ENCODE data around the gene MTSS2. TPM values are rescaled to one million over a fixed set of nuclear protein-coding genes. Genes with fewer than 3 reads are reported as not detected.

Gene MTSS2
- total and polyA plus RNA-seq, 2 of the 4 experiments (the other 2 are of a cell fraction): 9.1 to 86.2 TPM

DNA sequence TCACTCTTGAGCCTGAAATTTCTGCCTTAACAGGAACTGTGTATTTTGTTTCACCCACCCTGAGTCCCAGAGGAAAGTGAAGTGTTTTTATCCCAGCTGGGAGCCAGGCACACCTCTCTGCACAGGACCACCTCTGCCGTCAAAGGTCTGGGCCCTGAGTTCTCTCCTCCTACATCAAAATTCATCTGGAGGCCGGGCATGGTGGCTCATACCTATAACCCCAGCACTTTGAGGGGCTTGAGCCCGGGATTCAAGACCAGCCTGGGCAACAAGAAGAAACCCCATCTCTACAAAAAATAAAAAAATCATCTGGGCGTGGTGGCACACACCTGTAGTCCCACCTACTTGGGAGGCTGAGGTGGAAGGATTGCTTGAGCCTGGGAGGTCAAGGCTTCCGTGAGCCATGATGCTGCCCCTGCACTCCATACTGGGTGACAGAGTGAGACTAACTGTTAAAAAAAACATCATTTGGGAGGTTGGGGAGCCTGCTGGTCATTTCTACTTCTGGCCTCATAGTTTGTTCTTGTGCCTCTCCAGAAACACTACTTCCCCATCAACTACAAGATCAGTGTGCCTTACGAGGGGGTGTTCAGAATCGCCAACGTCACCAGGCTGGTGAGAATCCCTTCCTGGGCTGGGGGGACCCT is 29.7 kb downstream of the MTSS2 start:
- no TSS peak for BruUV-seq (replicated peaks)
- Histone ChIP-seq H3K4me2 (ENCODE audit: low read depth, low read length) (no peak overlapping the region), H3K4me3 (ENCODE audit: insufficient read depth, low read depth, low read length) (no peak overlapping the region), H2BK5ac (ENCODE audit: low read depth, low read length, poor library complexity, severe bottlenecking) (no peak overlapping the region), H3K36me3 (ENCODE audit: control insufficient read depth, insufficient read depth, low read length) (no peaks in the 10 kb centered on the region), H4K20me1 (ENCODE audit: insufficient read depth, low read length) (peaks cover 12% of the 10 kb centered on the region), H3K56ac (ENCODE audit: extremely low read depth, insufficient read depth, low read length) (no peak overlapping the region), H3K14ac (replicated peaks; ENCODE audit: low read depth, low read length) (no peak overlapping the region), H2BK20ac (ENCODE audit: low read depth, low read length) (no peak overlapping the region), H2BK120ac (ENCODE audit: low read depth, low read length) (no peak overlapping the region), H3K4ac (ENCODE audit: low read depth, low read length) (no peak overlapping the region), H2AFZ (replicated peaks; ENCODE audit: low read length, poor library complexity) (no peak overlapping the region), H4K8ac (ENCODE audit: low read depth in 2 of 2, low read length in 2 of 2) (no peak overlapping the region), H3K9me3 (ENCODE audit: control insufficient read depth, insufficient read depth, low read length) (no peaks in the 10 kb centered on the region), H3K23ac (ENCODE audit: low read depth, low read length) (no peak overlapping the region), H2AK9ac (replicated peaks; ENCODE audit: low read depth, low read length, poor library complexity) (no peak overlapping the region), H3K27ac (ENCODE audit: insufficient read depth, low read length) (no peak overlapping the region), H3K4me1 (ENCODE audit: control insufficient read depth, insufficient read depth, low read length) (peaks cover 3% of the 10 kb centered on the region), H3K9me1 (ENCODE audit: insufficient read depth, low read length) (no peaks in the 10 kb centered on the region), H3K9ac (ENCODE audit: low read depth, low read length) (no peak overlapping the region), H4K91ac (ENCODE audit: insufficient read depth, low read depth, low read length) (no peak overlapping the region), H2AK5ac (ENCODE audit: low read depth, low read length) (no peak overlapping the region), H3K18ac (ENCODE audit: low read depth, low read length) (no peak overlapping the region), H2BK15ac (ENCODE audit: low read depth, low read length) (no peak overlapping the region), H3K27me3 (ENCODE audit: control insufficient read depth, insufficient read depth, low read length) (no peaks in the 10 kb centered on the region), H3K79me1 (ENCODE audit: low read depth in 1 of 2, low read length in 2 of 2) (no peaks in the 10 kb centered on the region), H4K5ac (ENCODE audit: low read depth, low read length) (no peak overlapping the region)
- in situ Hi-C loops (cut with MboI; ENCODE audit: low sequenced_read_pairs): no loop called here
- POLR2A ChIA-PET (ENCODE audit: unreplicated experiment): no interaction called here
- DNase-seq: no peak
- intact Hi-C loops (cut with micrococcal nuclease): no loop called here
- CTCF ChIA-PET: no interaction called here
- dilution Hi-C loops (cut with HindIII; ENCODE audit: low sequenced_read_pairs, unreplicated experiment): no loop called here
- 53% methylated on average over 3 of the region's 8 CpGs; no CpG with 5 or more reads in 1 of the 2 experiments for WGBS, 2 experiments (ENCODE audit: extremely low coverage in 2 of 2, insufficient read length in 1 of 2)
- TF ChIP-seq MAZ (IDR thresholded peaks at IDR 0.05; ENCODE audit: borderline replicate concordance, low read depth, low read length): no peak
- TF ChIP-seq FOS (IDR thresholded peaks at IDR 0.05; ENCODE audit: low read depth, low read length): no peak
- TF ChIP-seq NFE2L2 (IDR thresholded peaks at IDR 0.05; ENCODE audit: low read depth, low read length): no peak
- no peak for ATAC-seq (ENCODE audit: low read depth)

Data from IMR-90 (cell line).